B cell (primary cell): ENCODE data around the gene ACOXL.

Experiments
- CTCF ChIP-seq: fragments of 200-600 bp; IDR thresholded peaks from one replicate; pipeline ENCODE4 v1.8.0; 2022; ENCODE audit warnings: antibody characterized with exemption, mild to moderate bottlenecking
- EZH2 ChIP-seq: IDR thresholded peaks from 2 replicates; pipeline ENCODE4 v1.6.1; 2012; ENCODE audit warnings: borderline replicate concordance, low read depth, mild to moderate bottlenecking, moderate library complexity, low read length; ENCODE audit not compliant: insufficient read depth, poor library complexity, severe bottlenecking

GRCh38 chr2:111161971-111162370 is 429.6 kb downstream of the ACOXL start:
- TF ChIP-seq CTCF (no peak), EZH2 (no peak)
